HS-5 (cell line): ENCODE data around the gene RGL4.
"Not testable (repeated sequence)": the region's sequence is repeated elsewhere in the genome, so short reads cannot be mapped to it uniquely, and the experiment has no call there.

Experiments
- DNase-seq: peaks from one replicate; pipeline ENCODE4 v3.0.0-alpha.2; 2012; ENCODE audit warnings: low read depth

Gene RGL4

GRCh38 chr22:23690713-23691112 is at the start of gene RGL4:
Gene RGL4, plus strand, starts transcription at chr22:23691013. Its CDS starts 1,018 bp downstream, at chr22:23692031.
- DNase-seq: no peak

- not testable (repeated sequence) for DNase-seq
Measured at GRCh38 chr22:23646526-23646925, 44.3 kb upstream of the RGL4 start.

GRCh38 chr22:23649071-23649501 is 41.7 kb upstream of the RGL4 start:
- DNase-seq: no peak

- no peak for DNase-seq
Measured at GRCh38 chr22:23651676-23652075, 39.1 kb upstream of the RGL4 start.

GRCh38 chr22:23652286-23652685 is 38.5 kb upstream of the RGL4 start:
- DNase-seq: no peak

GRCh38 chr22:23652711-23653110 is 38.1 kb upstream of the RGL4 start:
- no peak for DNase-seq

GRCh38 chr22:23655891-23656475 is 34.8 kb upstream of the RGL4 start:
- DNase-seq: no peak

GRCh38 chr22:23657727-23658126 is 33.1 kb upstream of the RGL4 start:
- DNase-seq: no peak

- DNase-seq: not testable (repeated sequence)
Measured at GRCh38 chr22:23660381-23660780, 30.4 kb upstream of the RGL4 start.

- no peak for DNase-seq
Measured at GRCh38 chr22:23670378-23671295, 20.2 kb upstream of the RGL4 start.

GRCh38 chr22:23671387-23671786 is 19.4 kb upstream of the RGL4 start:
- not testable (repeated sequence) for DNase-seq

GRCh38 chr22:23672307-23673049 is 18.3 kb upstream of the RGL4 start:
- not testable (repeated sequence) for DNase-seq

GRCh38 chr22:23673050-23673620 is 17.7 kb upstream of the RGL4 start:
- DNase-seq: no peak

GRCh38 chr22:23673826-23674690 is 16.8 kb upstream of the RGL4 start:
- no peak for DNase-seq

- not testable (repeated sequence) for DNase-seq
Measured at GRCh38 chr22:23674886-23675501, 15.8 kb upstream of the RGL4 start.

GRCh38 chr22:23675502-23676415 is 15.1 kb upstream of the RGL4 start:
- DNase-seq: no peak

GRCh38 chr22:23676841-23677700 is 13.7 kb upstream of the RGL4 start:
- DNase-seq: not testable (repeated sequence)

GRCh38 chr22:23677701-23677995 is 13.2 kb upstream of the RGL4 start:
- DNase-seq: no peak

GRCh38 chr22:23678133-23678532 is 12.7 kb upstream of the RGL4 start:
- DNase-seq: no peak
